ENCODE data around the gene ADGRF4.

- no peak for TF ChIP-seq CTCF (IDR thresholded peaks at IDR 0.05)
- no peak for TF ChIP-seq POLR2A (IDR thresholded peaks at IDR 0.05)
These were observed 27.5 kb upstream of the ADGRF4 start for GRCh38 chr6:47670851-47671250.
